Tibial nerve (tissue), 4 donors: ENCODE data around the gene SEMA3E. TPM values are rescaled to one million over a fixed set of nuclear protein-coding genes. Genes with fewer than 3 reads are reported as not detected.

Experiments
- DNase-seq, 2 donors: peaks; one replicate each; pipeline ENCODE4 v3.0.0-alpha.2; 2019; ENCODE audit warnings: low spot score in 2 of 2
- H3K27ac ChIP-seq, 4 donors: fragments of 200-600 bp; sonication (generic) in 3 of 4; one replicate each; pipeline ENCODE4 v1.5.1; 2017 to 2019; ENCODE audit warnings: mild to moderate bottlenecking in 1 of 4
- H3K27me3 ChIP-seq, 2 donors: fragments of 200-600 bp; sonication (generic) in 1 of 2; one replicate each; pipeline versions ENCODE4 v1.5.1 to v1.6.0; 2017 to 2019
- H3K36me3 ChIP-seq, 3 donors: fragments of 200-600 bp; sonication (generic); one replicate each; pipeline ENCODE4 v1.5.1; 2018 to 2019
- H3K4me1 ChIP-seq, 4 donors: fragments of 200-600 bp; sonication (generic) in 3 of 4; one replicate each; pipeline ENCODE4 v1.5.1; 2017 to 2019
- H3K4me3 ChIP-seq, 4 donors: fragments of 200-600 bp; sonication (generic) in 3 of 4; one replicate each; pipeline ENCODE4 v1.5.1; 2017 to 2019; ENCODE audit warnings: mild to moderate bottlenecking in 1 of 4, moderate library complexity in 1 of 4
- H3K9me3 ChIP-seq, 4 donors: fragments of 200-600 bp; sonication (generic) in 3 of 4; one replicate each; pipeline ENCODE4 v1.5.1; 2017 to 2019
- EP300 ChIP-seq, 2 donors: sonication (generic); formaldehyde crosslinking; IDR thresholded peaks; one replicate each; pipeline ENCODE4 v1.6.1; 2017; ENCODE audit warnings: antibody characterized with exemption in 2 of 2, mild to moderate bottlenecking in 1 of 2
- POLR2A ChIP-seq, 2 donors: fragments of 450-650 bp; IDR thresholded peaks; one replicate each; pipeline ENCODE4 v1.6.1; 2017; ENCODE audit warnings: antibody characterized with exemption in 2 of 2, mild to moderate bottlenecking in 2 of 2, moderate library complexity in 2 of 2
- WGBS, 2 donors: methylation state at CpG; one replicate each; pipeline ENCODE4 v1.1.5; 2018; 5-methylcytosine and 5-hydroxymethylcytosine counted together
- total RNA-seq, 4 donors: library from RNA; depleted of rRNA; stranded (reverse); fragments of >200 nt; gene quantifications; one replicate each; pipeline ENCODE4 v1.1.0, GENCODE V29; 2016
- TF ChIP-seq, protein P1 (sequence below), 5 experiments: fragments of 200-600 bp in 3 of 5; fragments of 450-650 bp in 2 of 5; sonication (generic) in 3 of 5; IDR thresholded peaks; one replicate each; pipeline ENCODE4 v1.5.1; 2016 to 2019; ENCODE audit warnings: antibody characterized with exemption in 5 of 5, mild to moderate bottlenecking in 3 of 5, moderate library complexity in 2 of 5

Gene SEMA3E
- total RNA-seq, 4 donors from 2014 or later = 0.60 to 21.9 (median 2.9) TPM

DNA sequence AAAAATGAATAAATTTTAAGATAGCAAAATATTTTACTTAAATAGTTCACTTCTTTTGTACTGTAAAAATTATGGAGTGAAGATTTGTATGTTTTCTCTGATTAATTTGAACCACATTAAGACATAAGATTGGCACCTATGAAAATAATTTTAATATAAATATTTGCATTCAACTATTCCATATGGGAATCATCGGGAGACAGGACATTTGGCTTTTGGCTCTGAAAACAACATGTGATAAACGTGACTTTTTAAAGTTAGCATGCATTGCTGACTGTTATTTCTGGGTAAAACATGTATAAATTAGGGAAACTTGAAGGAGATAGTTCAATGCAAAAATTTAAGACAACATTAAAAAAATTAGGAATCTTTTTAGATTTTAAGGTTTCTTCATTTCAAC lies 117.2 kb downstream of the SEMA3E start:
- Histone ChIP-seq H3K4me1 (no peaks in the 10 kb centered on the region), H3K27ac (no peak overlapping the region), H3K36me3 (no peaks in the 10 kb centered on the region), H3K27me3 (no peaks in the 10 kb centered on the region), H3K9me3 (no peaks in the 10 kb centered on the region), H3K4me3 (no peak overlapping the region)
- WGBS, 2 donors = 58 to 70% methylated on average over 2 of the region's 2 CpGs
- DNase-seq = no peak
- TF ChIP-seq, protein P1, sequence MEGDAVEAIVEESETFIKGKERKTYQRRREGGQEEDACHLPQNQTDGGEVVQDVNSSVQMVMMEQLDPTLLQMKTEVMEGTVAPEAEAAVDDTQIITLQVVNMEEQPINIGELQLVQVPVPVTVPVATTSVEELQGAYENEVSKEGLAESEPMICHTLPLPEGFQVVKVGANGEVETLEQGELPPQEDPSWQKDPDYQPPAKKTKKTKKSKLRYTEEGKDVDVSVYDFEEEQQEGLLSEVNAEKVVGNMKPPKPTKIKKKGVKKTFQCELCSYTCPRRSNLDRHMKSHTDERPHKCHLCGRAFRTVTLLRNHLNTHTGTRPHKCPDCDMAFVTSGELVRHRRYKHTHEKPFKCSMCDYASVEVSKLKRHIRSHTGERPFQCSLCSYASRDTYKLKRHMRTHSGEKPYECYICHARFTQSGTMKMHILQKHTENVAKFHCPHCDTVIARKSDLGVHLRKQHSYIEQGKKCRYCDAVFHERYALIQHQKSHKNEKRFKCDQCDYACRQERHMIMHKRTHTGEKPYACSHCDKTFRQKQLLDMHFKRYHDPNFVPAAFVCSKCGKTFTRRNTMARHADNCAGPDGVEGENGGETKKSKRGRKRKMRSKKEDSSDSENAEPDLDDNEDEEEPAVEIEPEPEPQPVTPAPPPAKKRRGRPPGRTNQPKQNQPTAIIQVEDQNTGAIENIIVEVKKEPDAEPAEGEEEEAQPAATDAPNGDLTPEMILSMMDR (IDR thresholded peaks at IDR 0.05) = no peak
- TF ChIP-seq EP300 (IDR thresholded peaks at IDR 0.05) (no peak), POLR2A (IDR thresholded peaks at IDR 0.05) (no peak)

- no peaks in the 10 kb centered on the region for H3K4me1 ChIP-seq
- WGBS, 2 donors = 27 to 43% methylated on average over 3 of the region's 3 CpGs
- TF ChIP-seq, protein P1 (IDR thresholded peaks at IDR 0.05) = no peak
- TF ChIP-seq EP300 (IDR thresholded peaks at IDR 0.05) = no peak
- no peak for TF ChIP-seq POLR2A (IDR thresholded peaks at IDR 0.05)
Measured at GRCh38 chr7:83528925-83529423, 120.0 kb downstream of the SEMA3E start.

GRCh38 chr7:83524277-83525075 lies 124.5 kb downstream of the SEMA3E start:
- DNase-seq = no peak

More at GRCh38 chr7:83528925-83529423, 120.0 kb downstream of the SEMA3E start:
- H3K4me3 ChIP-seq = no peak overlapping the region
- H3K27ac ChIP-seq = no peak overlapping the region
- H3K9me3 ChIP-seq = no peaks in the 10 kb centered on the region
- no peaks in the 10 kb centered on the region for H3K27me3 ChIP-seq
- DNase-seq = no peak
- no peaks in the 10 kb centered on the region for H3K36me3 ChIP-seq

GRCh38 chr7:83520726-83521125 lies 128.2 kb downstream of the SEMA3E start:
- no peak for TF ChIP-seq EP300 (IDR thresholded peaks at IDR 0.05)
- H3K27me3 ChIP-seq = no peaks in the 10 kb centered on the region
- H3K27ac ChIP-seq = no peak overlapping the region
- 2 to 7% methylated on average over 2 of the region's 2 CpGs for WGBS, 2 donors
- H3K4me3 ChIP-seq = no peak overlapping the region
- no peaks in the 10 kb centered on the region for H3K4me1 ChIP-seq
- H3K36me3 ChIP-seq = no peaks in the 10 kb centered on the region
- no peak for DNase-seq
- H3K9me3 ChIP-seq = no peaks in the 10 kb centered on the region

More at GRCh38 chr7:83524277-83525075, 124.5 kb downstream of the SEMA3E start:
- H3K4me3 ChIP-seq = no peak overlapping the region
- H3K27me3 ChIP-seq = no peaks in the 10 kb centered on the region
- 72 to 75% methylated on average over 4 of the region's 4 CpGs for WGBS, 2 donors
- H3K36me3 ChIP-seq = no peaks in the 10 kb centered on the region
- no peaks in the 10 kb centered on the region for H3K9me3 ChIP-seq
- no peaks in the 10 kb centered on the region for H3K4me1 ChIP-seq
- TF ChIP-seq, protein P1 (IDR thresholded peaks at IDR 0.05) = no peak
- TF ChIP-seq POLR2A (IDR thresholded peaks at IDR 0.05) (no peak), EP300 (IDR thresholded peaks at IDR 0.05) (no peak)
- H3K27ac ChIP-seq = no peak overlapping the region

DNA sequence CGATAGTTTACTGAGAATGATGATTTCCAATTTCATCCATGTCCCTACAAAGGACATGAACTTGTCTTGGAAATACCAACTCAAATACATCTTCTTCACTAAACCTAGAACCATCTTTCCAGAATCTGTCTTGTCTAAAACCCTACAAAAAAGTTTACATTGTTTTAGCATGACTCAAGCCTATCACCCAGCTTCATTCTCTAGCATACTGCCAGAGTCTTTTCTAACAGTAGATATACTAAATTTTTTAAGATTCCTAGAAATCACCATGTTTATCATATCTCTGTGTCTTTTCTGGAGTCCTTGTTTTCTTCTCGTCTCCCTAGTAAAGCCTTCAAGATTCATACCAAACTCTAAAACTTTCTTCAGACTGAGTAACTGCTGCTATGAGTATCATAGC lies 129.7 kb downstream of the SEMA3E start:
- H3K4me1 ChIP-seq = no peaks in the 10 kb centered on the region
- H3K4me3 ChIP-seq = no peak overlapping the region
- DNase-seq = no peak
- 96 to 98% methylated on average over 2 of the region's 2 CpGs for WGBS, 2 donors
- H3K9me3 ChIP-seq = no peaks in the 10 kb centered on the region
- TF ChIP-seq POLR2A (IDR thresholded peaks at IDR 0.05) (no peak), EP300 (IDR thresholded peaks at IDR 0.05) (no peak)
- TF ChIP-seq, protein P1 (IDR thresholded peaks at IDR 0.05) = no peak
- H3K27ac ChIP-seq = no peak overlapping the region
- no peaks in the 10 kb centered on the region for H3K36me3 ChIP-seq
- H3K27me3 ChIP-seq = no peaks in the 10 kb centered on the region
